Anterior cingulate cortex (tissue), 58 donors: ENCODE measurements around the gene ANAPC2.
A peak's percentile ranks its signal among the peaks of the same experiment; 100 is the strongest.

Experiments used
- DNase-seq, 58 donors: peaks; one replicate each; lab custom pipeline; 2025; lab: John Stamatoyannopoulos, UW

The ANAPC2 gene

GRCh38 chr9:137179761-137180160 is 8.6 kb downstream of the ANAPC2 start:
- DNase-seq: no peak

- no peak for DNase-seq
Measured at GRCh38 chr9:137178939-137179630, 9.3 kb downstream of the ANAPC2 start.

GRCh38 chr9:137178201-137178938 is 10.0 kb downstream of the ANAPC2 start:
- DNase-seq: no peak

- DNase-seq: peak in 12 of 58 donors; percentile 15 to 62 (median 25)
Measured at GRCh38 chr9:137176302-137177182, 11.8 kb downstream of the ANAPC2 start.

GRCh38 chr9:137175345-137175961 is 12.9 kb downstream of the ANAPC2 start:
- DNase-seq: no peak

- no peak for DNase-seq
Measured at GRCh38 chr9:137174722-137175293, 13.6 kb downstream of the ANAPC2 start.

GRCh38 chr9:137173796-137174664 is 14.3 kb downstream of the ANAPC2 start:
- DNase-seq: peak in 2 of 58 donors; percentile 18 to 33

- no peak for DNase-seq
Measured at GRCh38 chr9:137172901-137173795, 15.2 kb downstream of the ANAPC2 start.

- DNase-seq: no peak
Measured at GRCh38 chr9:137171149-137171900, 17.0 kb downstream of the ANAPC2 start.

- DNase-seq: no peak
Measured at GRCh38 chr9:137170486-137171148, 17.7 kb downstream of the ANAPC2 start.

- no peak for DNase-seq
Measured at GRCh38 chr9:137169896-137170358, 18.4 kb downstream of the ANAPC2 start, which contains the start of gene LRRC26. TSS of gene LRRC26 (minus strand) at chr9:137170051. CDS start at chr9:137169943, 108 bp downstream.

GRCh38 chr9:137168904-137169856 is 19.2 kb downstream of the ANAPC2 start:
- DNase-seq: peak in 32 of 58 donors; percentile 17 to 78 (median 48)

- DNase-seq: peak in 17 of 58 donors; percentile 24 to 72 (median 46)
Measured at GRCh38 chr9:137168573-137168903, 19.8 kb downstream of the ANAPC2 start.

GRCh38 chr9:137167747-137168572 is 20.4 kb downstream of the ANAPC2 start:
- DNase-seq: peak in 6 of 58 donors; percentile 27 to 71 (median 42)
